22Rv1 (cell line): ENCODE data around the gene ZNF100.
"Not testable (repeated sequence)": the region's sequence is repeated elsewhere in the genome, so short reads cannot be mapped to it uniquely, and the experiment has no call there.

Experiments
- H3K27ac ChIP-seq: fragments of 450-650 bp; 2 replicates; pipeline ENCODE4 v1.5.1; 2017
- CTCF ChIP-seq: fragments of 450-650 bp; IDR thresholded peaks from 2 replicates; pipeline ENCODE4 v1.5.1; 2017; ENCODE audit warnings: mild to moderate bottlenecking
- ZFX ChIP-seq: fragments of 450-650 bp; IDR thresholded peaks from 2 replicates; pipeline ENCODE4 v1.6.1; 2017; ENCODE audit warnings: antibody characterized with exemption, borderline replicate concordance

ZNF100 gene

GRCh38 chr19:21674454-21674853, 92.9 kb downstream of the ZNF100 start:
- H3K27ac ChIP-seq = no peak overlapping the region
- TF ChIP-seq ZFX = no peak
- TF ChIP-seq CTCF = no peak

GRCh38 chr19:21673479-21673878, 93.9 kb downstream of the ZNF100 start:
- not testable (repeated sequence) for H3K27ac ChIP-seq
